Left lung (tissue), 10 donors: ENCODE measurements around the gene MCAT. TPM values are rescaled to one million over a fixed set of nuclear protein-coding genes. Genes with fewer than 3 reads are reported as not detected.

Source experiments
- ATAC-seq: fragments of 200-7000 bp; cut with Tn5 transposase; one replicate; pipeline ENCODE4 v1.9.1; 2020; ENCODE audit warnings: moderate library complexity
- DNase-seq, 4 donors: peaks; one replicate each; pipeline ENCODE4 v3.0.0-alpha.2; 2013 to 2020
- H3K27ac ChIP-seq, 2 donors: fragments of 200-600 bp; sonication (generic) in 1 of 2; one replicate each; pipeline versions ENCODE4 v1.5.0 to v1.8.0; 2020 to 2021
- H3K27me3 ChIP-seq, 2 donors: fragments of 200-600 bp; sonication (generic) in 1 of 2; one replicate each; pipeline versions ENCODE4 v1.5.0 to v1.8.0; 2020 to 2021
- H3K36me3 ChIP-seq, 2 donors: fragments of 200-600 bp; sonication (generic) in 1 of 2; one replicate each; pipeline versions ENCODE4 v1.5.0 to v1.8.0; 2020 to 2021
- H3K4me1 ChIP-seq, 2 donors: fragments of 200-600 bp; one replicate each; pipeline ENCODE4 v1.8.0; 2021
- H3K4me3 ChIP-seq, 2 donors: fragments of 200-600 bp; sonication (generic) in 1 of 2; one replicate each; pipeline versions ENCODE4 v1.5.0 to v1.8.0; 2020 to 2021; ENCODE audit warnings: mild to moderate bottlenecking in 1 of 2
- H3K9me3 ChIP-seq, 2 donors: fragments of 200-600 bp; sonication (generic) in 1 of 2; one replicate each; pipeline versions ENCODE4 v1.5.0 to v1.8.0; 2020 to 2021
- CTCF ChIP-seq, 2 donors: fragments of 200-600 bp; sonication (generic) in 1 of 2; IDR thresholded peaks; one replicate each; pipeline versions ENCODE4 v1.5.0 to v1.8.0; 2021; ENCODE audit warnings: antibody characterized with exemption in 2 of 2
- intact Hi-C, 2 donors: fragments of 100-400 bp; cut with DNase I; formaldehyde crosslinking; loops; one replicate each; pipeline versions ENCODE4 v1.11.2 to v1.14.2; 2022
- polyA plus RNA-seq, 6 donors: library from polyadenylated mRNA; unstranded; fragments of 120-200 nt; gene quantifications; one replicate each; pipeline ENCODE4 v1.2.1, GENCODE V29; 2013; ENCODE audit not compliant: insufficient read length in 6 of 6
- total RNA-seq, 2 donors: library from RNA; stranded (reverse); fragmentation: NEBNext Ultra II Directional; extraction: Animal tissue kit (Norgen Biotek cat#: 25700); gene quantifications; one replicate each; pipeline ENCODE4 v1.2.1, GENCODE V29; 2021
- donor health status: DM: no; HTN: yes; CAD: no.
- donor health status: DM: no; HTN: no; CAD: no.

The MCAT gene
- total and polyA plus RNA-seq, 8 donors, result 12.2 to 16.6 (median 15.4) TPM

GRCh38 chr22:43158778-43159483, 15.7 kb upstream of the MCAT start:
- H3K4me3 ChIP-seq, result no peak overlapping the region
- intact Hi-C loops, result no loop called here
- DNase-seq (no peak), ATAC-seq (no peak)
- H3K4me1 ChIP-seq, result peaks cover 3 to 86% of the 10 kb centered on the region in 2 donors
- H3K36me3 ChIP-seq, result peaks cover 0 to 68% of the 10 kb centered on the region in 2 donors
- no peaks in the 10 kb centered on the region for H3K9me3 ChIP-seq
- H3K27me3 ChIP-seq, result no peaks in the 10 kb centered on the region
- no peak for TF ChIP-seq CTCF (IDR thresholded peaks at IDR 0.05)
- H3K27ac ChIP-seq, result no peak overlapping the region

GRCh38 chr22:43157874-43158546, 14.8 kb upstream of the MCAT start:
- no peak overlapping the region for H3K4me3 ChIP-seq
- TF ChIP-seq CTCF (IDR thresholded peaks at IDR 0.05), result no peak
- H3K27me3 ChIP-seq, result no peaks in the 10 kb centered on the region
- peaks cover 0 to 84% of the 10 kb centered on the region in 2 donors for H3K4me1 ChIP-seq
- ATAC-seq (no peak), DNase-seq (no peak)
- peak overlapping the region in 1 of 2 donors; percentile 33 for H3K27ac ChIP-seq
- no peaks in the 10 kb centered on the region for H3K9me3 ChIP-seq
- peaks cover 0 to 62% of the 10 kb centered on the region in 2 donors for H3K36me3 ChIP-seq
- intact Hi-C loops, result no loop called here

DNA sequence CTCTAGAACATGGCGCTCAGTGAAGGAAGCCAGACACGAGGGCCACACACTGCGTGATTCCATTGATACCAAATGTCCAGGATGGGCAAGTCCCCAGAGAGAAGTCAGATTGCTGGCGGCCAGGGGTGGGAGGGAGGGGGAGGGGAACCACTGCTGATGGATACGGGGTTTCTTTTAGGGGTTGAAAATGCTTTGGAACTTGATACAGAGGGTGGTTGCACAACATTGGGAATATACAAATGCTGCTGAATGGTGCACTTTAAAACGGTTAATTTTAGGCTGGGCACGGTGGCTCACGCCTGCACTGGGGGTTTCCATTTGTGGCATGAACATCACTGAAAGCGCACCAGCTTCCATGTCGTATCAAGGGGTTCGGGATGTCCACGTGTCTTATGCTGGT, 13.2 kb upstream of the MCAT start:
- DNase-seq, result no peak
- Histone ChIP-seq H3K4me3 (no peak overlapping the region), H3K36me3 (peaks cover 0 to 46% of the 10 kb centered on the region in 2 donors), H3K27ac (no peak overlapping the region), H3K9me3 (no peaks in the 10 kb centered on the region), H3K27me3 (no peaks in the 10 kb centered on the region), H3K4me1 (peaks cover 0 to 87% of the 10 kb centered on the region in 2 donors)
- intact Hi-C loops, result no loop called here
- no peak for ATAC-seq
- TF ChIP-seq CTCF (IDR thresholded peaks at IDR 0.05), result no peak

DNA sequence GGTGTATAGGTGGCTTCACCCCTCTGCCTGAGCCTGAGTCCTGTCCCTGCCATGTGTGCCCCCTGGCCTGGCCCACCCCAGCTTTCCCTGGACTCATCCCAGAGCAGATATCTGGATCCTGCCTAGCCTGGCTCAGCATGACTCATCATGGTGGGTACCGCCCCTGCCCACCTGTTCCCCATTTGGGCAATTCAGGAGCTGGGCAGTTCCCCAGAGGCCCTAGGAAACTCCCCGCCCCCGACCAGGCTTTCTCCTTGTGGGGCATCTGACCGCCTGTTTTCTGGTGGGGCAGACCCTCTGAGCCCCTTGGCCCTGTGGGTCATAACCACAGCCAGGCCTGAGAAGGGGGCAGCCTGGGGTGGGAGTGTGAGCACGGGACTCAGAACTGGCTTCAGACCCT, 12.6 kb upstream of the MCAT start:
- peak overlapping the region in 1 of 2 donors; percentile 64 for H3K4me3 ChIP-seq
- TF ChIP-seq CTCF (IDR thresholded peaks at IDR 0.05), result no peak
- DNase-seq (no peak), ATAC-seq (no peak)
- intact Hi-C loops, result no loop called here
- peaks cover 0 to 88% of the 10 kb centered on the region in 2 donors for H3K4me1 ChIP-seq
- peaks cover 0 to 40% of the 10 kb centered on the region in 2 donors for H3K36me3 ChIP-seq
- peak overlapping the region in 1 of 2 donors; percentile 80 for H3K27ac ChIP-seq
- no peaks in the 10 kb centered on the region for H3K9me3 ChIP-seq
- H3K27me3 ChIP-seq, result no peaks in the 10 kb centered on the region

GRCh38 chr22:43154887-43155536, 11.8 kb upstream of the MCAT start:
- Histone ChIP-seq H3K27me3 (no peaks in the 10 kb centered on the region), H3K27ac (peak overlapping the region in 1 of 2 donors; percentile 80), H3K36me3 (peaks cover 0 to 32% of the 10 kb centered on the region in 2 donors), H3K4me3 (peak overlapping the region in 1 of 2 donors; percentile 64), H3K9me3 (no peaks in the 10 kb centered on the region), H3K4me1 (peaks cover 0 to 87% of the 10 kb centered on the region in 2 donors)
- no peak for TF ChIP-seq CTCF (IDR thresholded peaks at IDR 0.05)
- intact Hi-C loops, result no loop called here
- ATAC-seq (no peak), DNase-seq (peak in 2 of 4 donors; percentile 86 to 94)
